ENCODE data around the gene ADARB2. TPM values are rescaled to one million over a fixed set of nuclear protein-coding genes. Genes with fewer than 3 reads are reported as not detected.

ADARB2 gene
- total RNA-seq, 1 donor from 2014 or later: 0.11 TPM

DNA sequence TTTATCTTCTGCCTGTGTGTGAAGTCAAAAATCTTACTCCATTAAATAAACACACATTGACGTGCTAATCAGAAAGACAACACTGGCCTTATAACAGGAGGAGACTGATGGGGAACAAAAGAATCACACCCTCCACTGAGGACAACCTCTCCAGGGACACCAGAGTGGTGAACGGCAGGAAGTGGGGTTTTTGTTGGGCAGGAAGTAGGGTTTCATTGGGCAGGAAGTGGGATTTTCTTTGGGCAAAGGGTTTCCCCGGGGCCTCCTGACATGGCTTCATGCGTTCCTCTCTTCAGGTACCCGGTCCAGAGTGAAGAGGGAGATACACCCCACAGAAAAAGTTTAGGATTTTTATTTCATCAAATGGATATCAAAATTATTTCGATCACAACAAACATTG is 30.6 kb downstream of the ADARB2 start:
- Histone ChIP-seq H3K4me3 (no peak overlapping the region), H3K27ac (replicated peaks) (no peak overlapping the region), H3K27me3 (ENCODE audit: low read depth) (peaks cover 33% of the 10 kb centered on the region), H3K36me3 (no peaks in the 10 kb centered on the region), H3K9me3 (replicated peaks) (peaks cover 10% of the 10 kb centered on the region), H3K4me1 (no peaks in the 10 kb centered on the region)
- DNase-seq: no peak
- TF ChIP-seq, protein P1, sequence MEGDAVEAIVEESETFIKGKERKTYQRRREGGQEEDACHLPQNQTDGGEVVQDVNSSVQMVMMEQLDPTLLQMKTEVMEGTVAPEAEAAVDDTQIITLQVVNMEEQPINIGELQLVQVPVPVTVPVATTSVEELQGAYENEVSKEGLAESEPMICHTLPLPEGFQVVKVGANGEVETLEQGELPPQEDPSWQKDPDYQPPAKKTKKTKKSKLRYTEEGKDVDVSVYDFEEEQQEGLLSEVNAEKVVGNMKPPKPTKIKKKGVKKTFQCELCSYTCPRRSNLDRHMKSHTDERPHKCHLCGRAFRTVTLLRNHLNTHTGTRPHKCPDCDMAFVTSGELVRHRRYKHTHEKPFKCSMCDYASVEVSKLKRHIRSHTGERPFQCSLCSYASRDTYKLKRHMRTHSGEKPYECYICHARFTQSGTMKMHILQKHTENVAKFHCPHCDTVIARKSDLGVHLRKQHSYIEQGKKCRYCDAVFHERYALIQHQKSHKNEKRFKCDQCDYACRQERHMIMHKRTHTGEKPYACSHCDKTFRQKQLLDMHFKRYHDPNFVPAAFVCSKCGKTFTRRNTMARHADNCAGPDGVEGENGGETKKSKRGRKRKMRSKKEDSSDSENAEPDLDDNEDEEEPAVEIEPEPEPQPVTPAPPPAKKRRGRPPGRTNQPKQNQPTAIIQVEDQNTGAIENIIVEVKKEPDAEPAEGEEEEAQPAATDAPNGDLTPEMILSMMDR (IDR thresholded peaks at IDR 0.05; ENCODE audit: borderline replicate concordance): no peak
- intact Hi-C loops (cut with micrococcal nuclease): no loop called here

- intact Hi-C loops (cut with micrococcal nuclease): no loop called here
- Histone ChIP-seq H3K27me3 (ENCODE audit: low read depth) (peaks cover 32% of the 10 kb centered on the region), H3K27ac (replicated peaks) (no peak overlapping the region), H3K4me1 (no peaks in the 10 kb centered on the region), H3K36me3 (no peaks in the 10 kb centered on the region), H3K4me3 (no peak overlapping the region), H3K9me3 (replicated peaks) (peaks cover 10% of the 10 kb centered on the region)
- DNase-seq: no peak
- TF ChIP-seq, protein P1 (IDR thresholded peaks at IDR 0.05; ENCODE audit: borderline replicate concordance): no peak
Measured at GRCh38 chr10:1706256-1706655, 31.1 kb downstream of the ADARB2 start.

DNA sequence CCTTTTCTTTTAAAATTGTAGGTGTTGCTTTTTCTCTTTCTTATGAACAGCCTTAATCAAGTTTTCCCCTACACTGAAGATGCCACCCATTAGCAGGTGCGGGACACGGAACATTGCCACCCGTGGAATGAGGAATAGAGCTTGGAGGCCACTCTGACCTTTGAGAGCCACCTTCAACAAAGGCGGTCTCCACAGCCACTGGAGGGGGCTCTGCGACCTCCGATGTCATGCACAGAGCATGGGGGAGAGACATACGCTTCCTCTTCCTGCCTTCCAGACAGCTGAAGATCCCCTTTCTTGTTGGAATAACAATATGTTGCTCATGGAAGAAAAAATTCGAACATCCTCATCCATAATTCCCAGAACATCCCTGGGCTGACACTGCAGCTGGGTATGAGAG is 39.1 kb downstream of the ADARB2 start:
- no peak for DNase-seq
- intact Hi-C loops (cut with micrococcal nuclease): no loop called here

DNA sequence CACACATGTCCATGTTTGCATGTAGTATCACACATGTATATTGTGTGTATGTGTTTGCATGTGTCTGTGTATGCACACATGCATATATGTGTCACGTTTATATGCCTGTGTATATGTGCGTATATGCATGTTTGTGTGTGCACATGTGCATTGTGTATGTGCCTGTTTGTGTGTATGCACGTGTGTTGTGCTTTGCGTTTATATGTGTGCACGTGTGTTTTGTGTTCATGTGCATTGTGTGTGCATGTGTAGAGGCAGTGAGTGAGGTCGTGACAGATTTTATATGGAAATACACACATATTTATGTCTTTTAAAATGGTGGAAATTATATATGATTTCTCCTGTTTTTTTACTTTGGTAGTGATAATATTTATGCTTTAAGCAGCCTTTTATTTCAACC is 41.2 kb downstream of the ADARB2 start:
- H3K27me3 ChIP-seq (ENCODE audit: low read depth): no peaks in the 10 kb centered on the region
- no peaks in the 10 kb centered on the region for H3K9me3 ChIP-seq (replicated peaks)
- TF ChIP-seq, protein P1 (IDR thresholded peaks at IDR 0.05; ENCODE audit: borderline replicate concordance): no peak
- DNase-seq: no peak
- H3K27ac ChIP-seq (replicated peaks): no peak overlapping the region
- intact Hi-C loops (cut with micrococcal nuclease): no loop called here
- no peaks in the 10 kb centered on the region for H3K36me3 ChIP-seq
- H3K4me3 ChIP-seq: no peak overlapping the region
- H3K4me1 ChIP-seq: no peaks in the 10 kb centered on the region

More for the DNA sequence above, 39.1 kb downstream of the ADARB2 start:
- Histone ChIP-seq H3K4me1 (no peaks in the 10 kb centered on the region), H3K36me3 (no peaks in the 10 kb centered on the region), H3K27me3 (ENCODE audit: low read depth) (peaks cover 8% of the 10 kb centered on the region), H3K4me3 (no peak overlapping the region), H3K27ac (replicated peaks) (no peak overlapping the region), H3K9me3 (replicated peaks) (peaks cover under 1% of the 10 kb centered on the region)
- TF ChIP-seq, protein P1 (IDR thresholded peaks at IDR 0.05; ENCODE audit: borderline replicate concordance): no peak

DNA sequence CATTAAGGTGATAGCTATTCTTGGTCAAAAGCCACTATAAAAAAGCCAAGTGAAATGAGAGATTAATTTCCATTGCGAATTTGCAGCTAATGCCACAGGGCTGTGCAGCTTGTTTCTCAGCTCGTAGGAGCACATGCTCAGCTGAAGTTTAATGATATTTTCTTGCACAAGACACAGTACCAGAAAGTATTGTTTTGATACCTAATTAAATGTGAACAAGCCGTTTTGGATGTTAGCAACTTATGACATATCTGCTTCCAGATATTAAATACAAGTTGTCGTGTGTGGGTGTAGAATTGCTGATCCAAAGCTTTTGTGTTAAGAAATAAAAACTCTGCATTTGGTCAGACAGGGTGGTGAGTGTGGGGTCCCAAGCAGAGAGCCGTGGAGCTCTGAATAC is 47.2 kb downstream of the ADARB2 start:
- H3K4me3 ChIP-seq: no peak overlapping the region
- DNase-seq: no peak
- H3K27ac ChIP-seq (replicated peaks): no peak overlapping the region
- peaks cover 24% of the 10 kb centered on the region for H3K27me3 ChIP-seq (ENCODE audit: low read depth)
- intact Hi-C loops (cut with micrococcal nuclease): no loop called here
- H3K36me3 ChIP-seq: no peaks in the 10 kb centered on the region
- TF ChIP-seq, protein P1 (IDR thresholded peaks at IDR 0.05; ENCODE audit: borderline replicate concordance): no peak
- peaks cover 7% of the 10 kb centered on the region for H3K9me3 ChIP-seq (replicated peaks)
- no peaks in the 10 kb centered on the region for H3K4me1 ChIP-seq

DNA sequence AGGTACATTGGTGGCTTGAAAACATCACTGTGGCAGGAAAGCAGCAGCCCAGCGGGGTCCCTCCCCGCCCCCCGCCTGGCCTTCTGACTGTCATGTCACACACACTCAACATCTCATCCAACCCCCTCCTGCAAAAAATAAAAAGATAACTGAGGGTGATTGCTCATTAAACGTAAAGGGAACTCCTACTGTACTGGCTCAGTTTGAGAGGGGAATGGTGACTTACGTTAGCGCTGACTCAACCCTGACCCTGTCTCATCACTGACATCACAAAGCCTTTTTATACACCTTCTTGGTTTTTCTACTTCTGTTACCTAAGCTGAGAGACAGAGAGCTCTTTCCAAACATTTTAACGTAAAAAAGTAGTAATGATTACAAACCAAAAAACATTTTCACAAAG is 48.8 kb downstream of the ADARB2 start:
- no peak for DNase-seq
- Histone ChIP-seq H3K27ac (replicated peaks) (no peak overlapping the region), H3K36me3 (no peaks in the 10 kb centered on the region), H3K4me3 (no peak overlapping the region), H3K4me1 (no peaks in the 10 kb centered on the region), H3K27me3 (ENCODE audit: low read depth) (peaks cover 24% of the 10 kb centered on the region), H3K9me3 (replicated peaks) (peaks cover 7% of the 10 kb centered on the region)
- intact Hi-C loops (cut with micrococcal nuclease): no loop called here
- TF ChIP-seq, protein P1 (IDR thresholded peaks at IDR 0.05; ENCODE audit: borderline replicate concordance): no peak

Data from left ventricle myocardium inferior (tissue), 1 donor.